ENCODE measurements around the gene ATG9A.
A peak's percentile ranks its signal among the peaks of the same experiment; 100 is the strongest.
"Not testable (repeated sequence)": the region's sequence is repeated elsewhere in the genome, so short reads cannot be mapped to it uniquely, and the experiment has no call there.

ATG9A gene

DNA sequence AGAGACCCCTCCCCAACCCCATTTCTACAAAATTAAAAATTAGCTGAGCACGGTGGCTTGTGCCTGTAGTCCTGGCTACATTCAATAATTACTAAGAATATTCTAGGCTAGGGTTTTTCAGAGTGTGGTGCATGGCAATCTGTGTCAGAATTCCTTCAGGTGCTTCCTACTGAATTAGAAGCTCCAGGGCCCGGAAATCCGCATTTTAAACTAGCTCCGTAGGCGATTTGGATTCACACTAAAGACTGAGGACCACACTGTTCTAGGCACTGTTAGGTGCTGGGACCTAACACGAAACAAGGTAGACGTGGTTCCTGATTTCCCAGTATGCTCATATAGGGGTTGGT lies 23.5 kb downstream of the ATG9A start:
- no peak for DNase-seq (ENCODE audit: low read depth in 2 of 2)

DNA sequence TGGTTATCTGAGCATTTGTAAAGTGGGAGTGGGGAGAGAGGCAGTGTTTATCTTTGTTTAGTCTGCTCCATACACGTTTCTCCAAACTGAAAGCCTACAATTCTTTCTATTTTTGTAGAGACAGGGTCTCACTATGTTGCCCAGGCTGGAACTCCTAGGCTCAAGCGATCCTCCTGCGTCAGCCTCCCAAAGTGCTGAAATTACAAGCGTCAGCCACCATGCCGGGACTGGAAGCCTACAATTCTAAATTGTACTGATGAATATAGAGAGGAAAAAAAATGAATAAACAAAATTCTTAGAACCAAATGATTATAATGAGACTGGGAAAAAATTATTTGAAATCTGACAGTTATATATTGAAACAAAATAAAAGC lies 24.3 kb downstream of the ATG9A start:
- DNase-seq (ENCODE audit: low read depth in 2 of 2): no peak

DNA sequence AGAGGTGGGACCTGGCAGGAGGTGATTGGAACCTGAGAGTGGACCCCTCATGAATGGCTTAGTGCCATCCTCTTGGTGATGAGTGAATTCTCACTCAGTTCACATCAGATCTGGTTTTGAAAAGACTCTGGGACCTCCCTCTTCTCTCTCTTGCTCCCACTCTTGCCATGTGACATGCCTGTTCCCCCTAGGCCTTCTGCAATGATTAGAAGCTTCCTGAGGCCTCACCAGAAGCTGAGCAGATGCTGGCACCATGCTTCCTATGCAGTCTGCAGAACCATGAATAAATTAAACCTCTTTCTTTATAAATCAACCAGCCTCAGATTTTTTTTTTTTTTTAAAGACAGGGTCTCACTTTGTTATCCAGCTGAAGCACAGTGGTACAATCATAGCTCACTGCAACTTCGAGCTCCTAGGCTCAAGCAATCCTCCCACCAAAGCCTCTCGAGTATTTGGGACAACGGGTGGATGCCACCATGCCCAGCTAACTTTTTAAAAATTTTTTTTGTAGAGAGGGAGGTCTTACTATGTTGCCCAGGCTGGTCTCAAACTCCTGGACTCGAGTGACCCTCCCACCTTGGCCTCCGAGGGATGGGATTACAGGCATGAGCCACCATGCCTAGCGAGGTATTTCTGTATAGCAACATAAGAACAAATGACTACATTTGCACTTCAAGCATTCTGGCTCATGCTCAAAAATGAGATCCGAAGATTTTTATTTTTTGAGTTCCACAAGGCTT lies 24.8 kb downstream of the ATG9A start:
- DNase-seq (ENCODE audit: low read depth in 2 of 2): no peak

DNA sequence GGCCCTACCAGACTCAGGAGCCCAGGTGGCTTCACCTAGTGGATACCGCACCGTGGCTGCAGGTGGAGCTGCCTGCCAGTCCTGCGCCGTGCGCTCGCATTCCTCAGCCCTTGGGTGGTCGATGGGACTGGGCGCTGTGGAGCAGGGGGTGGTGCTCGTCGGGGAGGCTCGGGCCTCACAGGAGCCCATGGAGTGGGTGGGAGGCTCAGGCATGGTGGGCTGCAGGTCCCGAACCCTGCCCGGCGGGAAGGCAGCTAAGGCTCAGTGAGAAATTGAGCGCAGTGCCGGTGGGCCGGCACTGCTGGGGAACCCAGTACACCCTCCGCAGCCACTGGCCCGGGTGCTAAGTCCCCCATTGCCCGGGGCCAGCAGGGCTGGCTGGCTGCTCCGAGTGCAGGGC lies 28.1 kb downstream of the ATG9A start:
- not testable (repeated sequence) for DNase-seq (ENCODE audit: low read depth in 2 of 2)

DNA sequence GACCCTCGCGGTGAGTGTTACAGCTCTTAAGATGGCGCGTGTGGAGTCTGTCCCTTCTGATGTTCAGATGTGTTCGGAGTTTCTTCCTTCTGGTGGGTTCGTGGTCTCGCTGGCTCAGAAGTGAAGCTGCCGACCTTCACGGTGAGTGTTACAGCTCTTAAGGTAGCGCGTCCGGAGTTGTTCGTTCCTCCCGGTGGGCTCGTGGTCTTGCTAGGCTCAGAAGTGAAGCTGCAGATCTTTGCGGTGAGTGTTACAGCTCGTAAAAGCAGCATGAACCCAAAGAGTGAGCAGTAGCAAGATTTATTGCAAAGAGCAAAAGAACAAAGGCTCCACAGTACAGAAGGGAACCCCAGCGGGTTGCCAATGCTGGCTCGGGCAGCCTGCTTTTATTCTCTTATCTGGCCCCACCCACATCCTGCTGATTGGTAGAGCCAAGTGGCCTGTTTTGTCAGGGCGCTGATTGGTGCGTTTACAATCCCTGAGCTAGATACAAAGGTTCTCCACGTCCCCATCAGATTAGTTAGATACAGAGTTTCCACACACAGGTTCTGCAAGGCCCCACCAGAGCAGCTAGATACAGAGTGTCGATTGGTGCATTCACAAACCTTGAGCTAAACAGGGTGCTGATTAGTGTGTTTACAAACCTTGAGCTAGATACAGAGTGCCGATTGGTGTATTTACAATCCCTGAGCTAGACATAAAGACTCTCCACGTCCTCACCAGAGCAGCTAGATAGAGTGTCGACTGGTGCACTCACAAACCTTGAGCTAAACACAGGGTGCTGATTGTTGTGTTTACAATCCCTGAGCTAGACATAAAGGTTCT lies 28.7 kb downstream of the ATG9A start:
- not testable (repeated sequence) for DNase-seq (ENCODE audit: low read depth in 2 of 2)

DNA sequence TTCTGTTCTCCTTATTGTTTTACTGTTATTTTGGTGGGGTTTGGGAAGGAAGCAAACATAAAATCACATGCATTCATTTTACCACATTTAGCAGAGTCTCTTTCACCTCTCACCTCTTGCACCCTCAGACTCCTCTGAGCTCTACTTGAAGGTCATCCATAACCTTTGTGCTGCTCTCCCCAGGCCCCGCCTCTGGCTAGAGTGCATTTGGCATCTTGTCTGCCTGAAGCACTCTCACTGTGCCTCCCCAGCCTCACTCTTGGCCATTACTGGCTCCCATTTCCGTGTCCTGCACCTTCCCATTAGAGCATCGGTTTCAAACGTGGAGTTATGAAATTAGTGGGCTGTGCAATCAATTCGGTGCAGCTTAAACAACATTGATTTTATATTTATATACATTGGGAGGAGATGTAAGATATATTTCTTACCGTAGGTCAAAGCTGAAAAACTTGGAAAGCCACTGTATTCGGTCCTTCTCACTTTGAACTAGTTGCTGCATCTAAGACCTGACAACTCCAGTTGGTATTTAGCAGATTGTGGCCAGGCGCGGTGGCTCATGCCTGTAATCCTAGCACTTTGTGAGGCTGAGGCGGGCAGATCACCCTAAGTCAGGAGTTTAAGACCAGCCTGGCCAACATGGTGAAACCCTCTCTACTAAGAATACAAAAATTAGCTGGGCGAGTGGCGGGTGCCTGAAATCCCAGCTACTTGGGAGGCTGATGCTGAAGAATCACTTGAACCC lies 29.8 kb downstream of the ATG9A start:
- DNase-seq (ENCODE audit: low read depth in 2 of 2): no peak

DNA sequence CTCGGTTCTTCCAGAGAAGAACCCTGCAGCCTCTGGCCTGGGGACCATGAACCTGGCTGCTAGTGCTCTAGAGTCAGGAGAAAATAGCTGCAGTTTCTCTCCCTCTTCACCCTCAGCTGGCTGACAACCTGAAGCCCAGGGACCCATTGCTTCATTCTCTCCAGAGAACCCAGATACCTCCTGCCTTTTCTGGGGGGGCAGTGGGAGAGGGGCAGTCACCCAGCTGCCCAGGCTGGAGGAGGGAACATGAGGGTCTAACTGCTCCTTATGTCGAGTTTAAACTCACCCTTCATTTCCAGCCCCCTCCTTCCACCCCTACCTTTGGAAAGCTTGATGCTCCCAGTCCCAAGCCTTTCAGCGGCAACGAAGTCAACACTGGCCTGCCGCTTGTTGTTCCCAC lies 30.5 kb downstream of the ATG9A start:
- no peak for DNase-seq (ENCODE audit: low read depth in 2 of 2)

DNA sequence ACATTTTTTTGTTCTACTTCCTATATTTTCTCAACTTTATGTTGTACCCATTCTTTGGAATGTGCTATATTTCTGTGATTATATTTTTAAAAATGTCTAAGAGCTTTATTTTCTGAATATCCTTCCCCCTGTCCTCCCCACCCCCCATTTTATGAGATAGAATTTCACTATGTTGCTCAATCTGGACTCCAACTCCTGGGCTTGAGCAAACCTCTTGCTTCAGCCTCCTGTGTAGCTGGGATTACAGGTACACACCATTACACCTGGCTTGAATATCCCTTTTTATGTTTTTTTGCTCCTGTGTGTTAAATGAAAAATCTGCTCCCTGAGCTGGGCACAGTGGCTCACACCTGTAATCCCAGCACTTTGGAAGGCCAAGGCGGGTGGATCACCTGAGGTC lies 32.0 kb downstream of the ATG9A start:
- DNase-seq (ENCODE audit: low read depth in 2 of 2): no peak

DNA sequence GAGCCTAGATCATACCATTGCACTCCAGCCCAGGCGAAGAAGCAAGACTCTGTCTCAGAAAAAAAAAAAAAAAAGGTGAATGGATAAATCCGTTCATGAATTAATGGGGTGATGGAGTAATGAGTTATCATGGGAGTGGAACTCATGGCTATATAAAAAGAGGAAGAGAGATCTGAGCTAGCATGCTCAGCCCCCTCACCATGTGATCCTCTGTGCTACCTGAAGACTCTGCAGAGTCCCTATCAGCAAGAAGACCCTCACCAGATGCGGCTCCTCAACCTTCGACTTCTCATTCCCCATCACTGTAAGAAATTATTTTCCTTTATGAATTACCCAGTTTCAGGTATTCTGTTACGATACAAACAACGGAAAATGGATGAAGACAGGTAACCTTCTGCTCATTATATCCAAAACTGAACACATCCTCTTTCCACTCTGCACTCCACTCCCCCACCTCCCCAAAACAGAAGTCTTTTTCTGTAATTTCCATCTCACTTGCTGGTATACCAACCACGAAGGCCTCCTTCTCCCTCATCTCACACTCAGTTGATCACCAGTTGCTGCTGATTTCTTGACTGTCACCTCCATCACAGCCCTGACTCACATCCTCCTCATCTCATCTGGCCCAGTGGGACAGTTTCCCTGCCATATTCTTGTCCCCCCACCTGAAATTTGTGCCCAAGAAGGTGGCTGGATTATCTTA lies 42.5 kb downstream of the ATG9A start:
- DNase-seq (ENCODE audit: low read depth in 2 of 2): no peak

DNA sequence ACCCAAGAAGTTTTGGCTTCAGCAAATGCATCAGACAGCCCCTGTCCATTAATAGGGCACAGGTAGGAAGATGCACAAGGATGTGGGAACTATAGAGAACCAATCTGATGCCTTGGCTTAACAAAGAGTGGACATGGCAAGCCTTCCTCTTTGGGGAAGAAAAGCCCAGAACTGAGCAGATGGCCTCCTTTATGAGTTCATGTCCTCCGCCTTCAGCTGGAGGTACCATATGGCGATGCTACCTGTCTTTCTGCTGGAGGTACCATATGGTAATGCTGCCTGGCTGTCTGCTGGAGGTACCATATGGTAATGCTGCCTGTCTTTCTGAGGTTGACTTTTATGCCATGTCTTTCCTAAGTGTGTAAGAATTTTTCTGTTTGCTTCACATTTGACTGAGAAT lies 45.3 kb downstream of the ATG9A start:
- no peak for DNase-seq (ENCODE audit: low read depth in 2 of 2)

DNA sequence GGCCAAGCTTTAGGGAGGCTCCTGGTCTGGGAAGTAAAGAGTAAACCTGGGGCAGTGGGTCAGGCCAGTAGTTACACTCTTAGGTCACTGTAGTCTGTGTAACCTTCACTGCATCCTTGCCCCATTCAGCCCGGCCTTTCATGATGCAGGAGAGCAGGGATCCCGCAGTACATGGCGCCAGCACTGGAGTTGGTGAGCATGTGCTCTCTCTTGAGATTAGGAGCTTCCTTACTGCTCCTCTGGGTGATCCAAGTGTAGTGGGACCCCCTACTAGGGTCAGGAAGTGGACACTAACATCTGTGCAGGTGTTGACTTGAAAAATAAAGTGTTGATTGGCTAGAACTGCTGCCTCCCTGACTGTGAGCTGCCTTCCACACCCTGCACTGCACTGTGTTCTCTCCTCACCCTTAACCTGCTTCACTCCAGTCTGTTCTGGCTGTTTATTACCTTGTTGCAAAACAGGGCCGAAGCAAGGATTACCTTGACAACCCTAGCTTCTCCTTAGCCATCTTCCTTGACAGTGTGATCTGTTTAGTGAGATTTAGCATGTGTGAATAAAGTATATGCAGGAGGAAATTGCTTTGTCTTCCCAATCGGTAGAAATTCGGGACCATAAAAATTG lies 46.2 kb downstream of the ATG9A start:
- no peak for DNase-seq (ENCODE audit: low read depth in 2 of 2)

DNA sequence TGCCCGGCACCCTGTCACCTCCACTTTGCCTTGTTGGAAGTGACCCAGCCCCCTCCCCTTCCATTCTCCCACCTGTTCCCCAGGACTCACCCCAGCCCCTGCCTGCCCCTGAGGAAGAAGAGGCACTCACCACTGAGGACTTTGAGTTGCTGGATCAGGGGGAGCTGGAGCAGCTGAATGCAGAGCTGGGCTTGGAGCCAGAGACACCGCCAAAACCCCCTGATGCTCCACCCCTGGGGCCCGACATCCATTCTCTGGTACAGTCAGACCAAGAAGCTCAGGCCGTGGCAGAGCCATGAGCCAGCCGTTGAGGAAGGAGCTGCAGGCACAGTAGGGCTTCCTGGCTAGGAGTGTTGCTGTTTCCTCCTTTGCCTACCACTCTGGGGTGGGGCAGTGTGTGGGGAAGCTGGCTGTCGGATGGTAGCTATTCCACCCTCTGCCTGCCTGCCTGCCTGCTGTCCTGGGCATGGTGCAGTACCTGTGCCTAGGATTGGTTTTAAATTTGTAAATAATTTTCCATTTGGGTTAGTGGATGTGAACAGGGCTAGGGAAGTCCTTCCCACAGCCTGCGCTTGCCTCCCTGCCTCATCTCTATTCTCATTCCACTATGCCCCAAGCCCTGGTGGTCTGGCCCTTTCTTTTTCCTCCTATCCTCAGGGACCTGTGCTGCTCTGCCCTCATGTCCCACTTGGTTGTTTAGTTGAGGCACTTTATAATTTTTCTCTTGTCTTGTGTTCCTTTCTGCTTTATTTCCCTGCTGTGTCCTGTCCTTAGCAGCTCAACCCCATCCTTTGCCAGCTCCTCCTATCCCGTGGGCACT lies 46.9 kb downstream of the ATG9A start:
- DNase-seq (ENCODE audit: low read depth in 2 of 2): no peak

DNA sequence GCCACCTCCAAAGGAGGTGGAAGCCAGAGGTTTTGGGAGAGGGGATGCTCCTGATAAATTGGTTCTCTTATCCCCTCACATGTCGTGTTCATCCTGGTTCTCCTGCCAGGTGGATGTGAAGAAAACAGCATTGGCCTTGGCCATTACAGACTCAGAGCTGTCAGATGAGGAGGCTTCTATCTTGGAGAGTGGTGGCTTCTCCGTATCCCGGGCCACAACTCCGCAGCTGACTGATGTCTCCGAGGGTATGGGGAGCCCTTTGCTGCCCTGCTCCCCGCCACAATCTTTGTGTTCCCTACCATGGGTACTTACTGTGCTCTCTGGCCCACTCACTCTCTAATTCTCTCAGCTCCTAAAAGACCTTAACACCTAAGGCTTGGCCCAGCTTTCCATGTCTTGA lies 47.9 kb downstream of the ATG9A start:
- no peak for DNase-seq (ENCODE audit: low read depth in 2 of 2)

DNA sequence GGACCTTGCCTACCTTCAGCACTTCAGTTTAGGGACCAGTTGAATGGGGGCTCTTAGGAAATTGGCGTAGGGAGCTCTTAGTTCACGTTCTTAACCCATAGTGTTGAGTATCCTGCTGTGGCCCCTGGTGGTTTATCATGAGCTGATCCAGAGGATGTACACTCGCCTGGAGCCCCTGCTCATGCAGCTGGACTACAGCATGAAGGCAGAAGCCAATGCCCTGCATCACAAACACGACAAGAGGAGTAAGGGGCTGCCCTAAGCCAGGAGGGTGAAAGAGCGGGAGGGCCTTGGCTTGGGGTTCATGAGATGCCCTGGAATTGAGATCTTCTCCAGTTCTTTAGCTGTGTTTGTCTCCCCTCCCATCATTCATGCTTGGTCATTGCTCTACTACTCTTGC lies 48.5 kb downstream of the ATG9A start:
- DNase-seq (ENCODE audit: low read depth in 2 of 2): no peak

DNA sequence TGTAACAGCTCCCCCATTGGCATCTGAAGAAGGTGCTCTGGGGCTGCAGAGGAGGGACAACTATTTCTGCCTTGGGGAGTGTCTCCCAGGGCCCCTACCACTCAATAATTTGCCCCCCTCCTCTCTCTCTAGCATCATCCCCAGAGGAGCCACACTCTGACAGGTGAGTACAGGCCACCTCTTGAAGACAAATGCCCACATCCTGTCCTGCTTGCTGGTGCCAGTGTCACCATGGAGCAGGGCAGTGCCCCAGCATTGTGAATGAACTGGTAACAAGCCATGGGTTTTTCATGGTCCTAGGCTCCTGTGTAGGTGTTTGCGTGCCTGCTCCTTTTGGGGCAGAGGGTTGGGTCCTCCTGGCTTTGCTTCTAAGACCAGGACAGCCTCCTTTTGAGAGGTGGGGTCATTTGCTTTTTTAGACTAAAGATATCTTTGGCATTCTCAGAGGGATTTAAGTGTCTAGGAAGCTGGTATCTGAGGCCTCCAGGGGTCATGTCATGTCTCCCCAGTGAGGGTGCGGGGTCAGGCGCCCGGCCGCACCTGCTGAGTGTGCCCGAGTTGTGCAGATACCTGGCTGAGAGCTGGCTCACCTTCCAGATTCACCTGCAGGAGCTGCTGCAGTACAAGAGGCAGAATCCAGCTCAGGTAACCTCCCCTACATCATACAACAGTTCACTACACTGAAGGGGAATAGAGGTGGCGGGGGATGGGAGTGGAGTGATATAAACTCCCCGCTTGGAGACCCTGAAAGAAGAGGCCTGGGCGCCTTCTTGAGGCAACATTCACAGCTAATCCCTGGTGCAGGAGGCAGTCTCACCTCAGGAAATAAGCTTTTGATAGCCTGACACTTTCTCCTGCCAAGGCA lies 49.6 kb downstream of the ATG9A start:
- DNase-seq (ENCODE audit: low read depth in 2 of 2): no peak

DNA sequence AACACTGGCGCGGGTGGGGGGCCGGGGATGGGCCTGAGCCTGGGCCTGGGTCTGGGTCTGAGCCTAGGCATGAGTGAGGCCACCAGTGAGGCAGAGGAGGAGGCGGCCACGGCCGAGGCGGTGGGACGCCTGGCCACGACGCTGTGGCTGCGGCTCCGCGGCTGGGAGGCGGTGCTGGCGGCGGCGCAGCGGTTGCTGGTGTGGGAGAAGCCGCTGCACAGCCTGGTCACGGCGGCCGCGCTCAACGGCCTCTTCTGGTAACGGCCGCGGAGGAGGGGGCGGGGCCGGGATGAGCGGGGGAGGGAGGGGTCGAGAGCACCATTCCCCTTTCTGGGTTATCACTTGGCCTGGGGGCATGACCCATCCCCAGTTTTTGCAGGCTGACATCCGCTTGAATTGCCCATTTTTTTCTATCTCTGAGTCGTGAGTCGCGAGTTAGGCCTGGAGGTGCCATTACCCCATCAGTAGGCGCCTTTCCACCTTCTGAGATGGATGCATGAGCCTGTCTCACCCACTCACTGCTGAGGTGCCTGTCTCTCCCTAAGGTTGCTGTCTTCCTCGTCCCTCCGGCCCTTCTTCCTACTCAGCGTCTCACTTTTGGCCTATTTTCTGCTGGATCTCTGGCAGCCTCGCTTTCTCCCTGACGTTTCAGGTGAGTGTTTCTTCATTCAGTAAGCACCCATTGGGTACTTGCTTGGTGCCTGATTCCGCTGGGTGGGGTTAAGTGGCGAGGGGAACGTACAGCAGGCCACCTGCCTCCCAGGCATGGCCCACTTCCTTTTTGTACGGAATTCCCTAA lies 50.9 kb downstream of the ATG9A start:
- DNase-seq (ENCODE audit: low read depth in 2 of 2): no peak

DNA sequence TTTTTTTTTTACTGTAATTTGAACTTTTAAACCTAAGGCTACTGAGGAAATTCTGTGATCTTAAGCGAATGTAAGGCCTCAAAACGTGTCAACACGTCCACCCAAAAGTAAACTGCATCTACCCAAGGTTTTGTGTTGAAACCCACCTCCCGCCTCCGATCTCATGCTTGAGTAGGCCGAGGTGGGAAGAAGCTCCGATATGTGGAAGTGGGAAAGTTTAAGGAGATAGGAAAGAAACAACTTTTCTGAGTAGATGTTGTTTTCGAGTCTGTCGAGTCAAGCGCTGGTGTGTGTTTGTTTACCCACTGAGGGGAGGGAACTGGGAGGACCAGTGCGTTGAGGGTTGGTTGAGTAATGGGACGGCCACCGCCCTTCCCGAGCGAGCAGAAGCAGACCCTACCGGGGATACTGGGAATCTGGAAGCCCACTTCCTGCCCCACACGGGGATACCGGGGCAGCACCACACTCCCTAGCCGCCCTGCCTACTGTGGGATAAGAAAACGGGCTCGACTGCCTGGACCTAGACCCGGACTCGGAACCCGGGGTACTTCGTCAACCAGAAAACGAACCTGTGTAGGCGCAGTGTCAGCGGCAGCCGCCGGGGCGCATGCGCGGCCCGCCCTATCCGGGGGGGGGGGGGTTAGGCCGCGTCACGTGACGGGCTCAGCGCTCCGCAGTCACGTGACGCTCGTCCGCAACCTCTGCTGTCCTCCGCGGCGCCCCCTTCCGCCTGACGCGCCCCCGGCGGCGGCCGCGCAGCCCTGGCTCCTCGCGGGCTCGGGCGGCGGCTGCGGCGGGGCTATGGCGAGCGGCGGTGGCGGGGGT lies 51.7 kb downstream of the ATG9A start, which contains the start of gene RETREG2:
Gene RETREG2 (plus strand): TSS at position 724 of the 825 bp plus-strand sequence. CDS start 78 bp downstream, at position 802.
- peak; percentile 56 to 63 for DNase-seq (ENCODE audit: low read depth in 2 of 2)

Measured in stimulated activated CD8-positive, alpha-beta memory T cell treated with anti-CD3 and anti-CD28 coated beads, Interleukin-7, amount 100 ng/mL, for 1 hour (primary cell).